Superior temporal gyrus (tissue), 1 donor: ENCODE results near the gene ARHGEF16.

Experiments used
- DNase-seq: peaks from one replicate; pipeline ENCODE4 v3.0.0-alpha.2; 2016; ENCODE audit errors: extremely low spot score

The ARHGEF16 gene

GRCh38 chr1:3516911-3517675 lies 62.6 kb downstream of the ARHGEF16 start:
- DNase-seq, result no peak

- no peak for DNase-seq
Observed at GRCh38 chr1:3518256-3518655, 63.8 kb downstream of the ARHGEF16 start.

GRCh38 chr1:3518756-3519155 lies 64.3 kb downstream of the ARHGEF16 start:
- DNase-seq, result no peak

GRCh38 chr1:3519301-3519885 lies 64.9 kb downstream of the ARHGEF16 start:
- no peak for DNase-seq

- no peak for DNase-seq
Observed at GRCh38 chr1:3520419-3521378, 66.2 kb downstream of the ARHGEF16 start.

- DNase-seq, result no peak
Observed at GRCh38 chr1:3521426-3521825, 67.0 kb downstream of the ARHGEF16 start.

GRCh38 chr1:3522112-3522511 lies 67.6 kb downstream of the ARHGEF16 start:
- no peak for DNase-seq

GRCh38 chr1:3522564-3523265 lies 68.2 kb downstream of the ARHGEF16 start:
- no peak for DNase-seq

GRCh38 chr1:3523980-3524379 lies 69.5 kb downstream of the ARHGEF16 start:
- no peak for DNase-seq

- DNase-seq, result no peak
Observed at GRCh38 chr1:3524556-3525203, 70.2 kb downstream of the ARHGEF16 start.

- DNase-seq, result no peak
Observed at GRCh38 chr1:3525551-3526482, 71.4 kb downstream of the ARHGEF16 start.

- DNase-seq, result no peak
Observed at GRCh38 chr1:3527774-3528173, 73.3 kb downstream of the ARHGEF16 start.

- DNase-seq, result peak; percentile 35
Observed at GRCh38 chr1:3529099-3529729, 74.7 kb downstream of the ARHGEF16 start.

- no peak for DNase-seq
Observed at GRCh38 chr1:3530086-3530925, 75.8 kb downstream of the ARHGEF16 start.
